GM12801 (cell line): Measurements from ENCODE around the gene TPO.

Experiments
- CTCF ChIP-seq: IDR thresholded peaks from one replicate; pipeline ENCODE4 v1.5.1; 2011; ENCODE audit warnings: control low read depth; ENCODE audit not compliant: insufficient read length; ENCODE audit errors: extremely low read depth

TPO gene

DNA sequence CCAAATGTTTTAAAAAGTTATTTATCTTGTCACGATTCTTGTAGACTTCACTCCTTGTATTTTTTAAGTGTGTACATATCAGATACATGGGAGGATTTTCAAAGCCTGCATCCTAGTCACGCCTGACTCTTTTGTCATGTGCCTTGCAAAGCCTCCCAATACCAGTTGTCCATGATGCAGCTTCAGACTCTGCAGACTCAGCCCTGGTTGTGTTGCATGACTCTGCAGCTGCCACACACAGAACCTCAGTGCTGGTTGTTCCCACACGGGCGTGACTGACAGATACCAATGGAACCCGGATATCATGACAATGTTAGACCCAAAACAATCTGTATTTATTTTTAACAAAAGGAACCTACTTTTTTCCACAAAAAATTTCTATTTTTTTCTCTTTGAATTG lies 38.2 kb downstream of the TPO start:
- no peak for TF ChIP-seq CTCF

GRCh38 chr2:1453561-1453960 lies 40.3 kb downstream of the TPO start:
- no peak for TF ChIP-seq CTCF

- no peak for TF ChIP-seq CTCF
Observed at GRCh38 chr2:1454346-1454745, 41.1 kb downstream of the TPO start.

DNA sequence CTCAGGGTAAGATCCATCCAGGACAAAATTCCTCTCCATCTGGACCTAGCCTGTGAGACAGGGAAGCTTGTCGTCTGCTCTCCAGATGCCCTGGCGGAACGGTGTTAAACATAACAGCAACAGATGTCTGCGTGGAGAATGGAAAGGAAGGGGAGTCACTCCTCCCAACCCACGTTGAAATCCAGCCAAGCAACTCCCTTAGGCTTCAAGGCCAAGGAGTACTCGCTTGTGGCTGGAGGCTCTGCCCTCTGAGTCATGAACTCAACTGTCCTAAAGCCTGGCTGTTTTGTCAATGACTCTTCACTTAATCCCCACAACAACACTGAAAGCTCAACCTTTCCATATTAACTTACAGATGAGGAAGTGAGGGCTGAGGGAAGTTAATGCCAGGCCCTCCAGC lies 42.2 kb downstream of the TPO start:
- no peak for TF ChIP-seq CTCF

DNA sequence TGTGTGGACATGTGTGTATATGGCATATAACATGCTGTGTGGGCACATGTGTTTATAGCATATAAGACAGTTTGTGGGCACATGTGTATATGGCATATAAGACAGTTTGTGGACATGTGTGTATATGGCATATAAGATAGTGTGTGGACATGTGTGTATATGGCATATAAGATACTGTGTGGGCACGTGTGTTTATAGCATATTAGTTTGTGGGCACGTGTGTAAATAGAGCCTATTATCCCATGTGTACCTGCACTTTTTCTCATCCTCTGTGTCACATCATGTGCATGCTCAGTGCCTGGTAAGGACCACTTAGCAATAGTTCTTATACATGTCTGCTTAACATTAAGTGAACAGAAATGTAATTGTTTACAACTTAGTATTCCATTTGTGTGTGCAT lies 45.2 kb downstream of the TPO start:
- TF ChIP-seq CTCF, result no peak

DNA sequence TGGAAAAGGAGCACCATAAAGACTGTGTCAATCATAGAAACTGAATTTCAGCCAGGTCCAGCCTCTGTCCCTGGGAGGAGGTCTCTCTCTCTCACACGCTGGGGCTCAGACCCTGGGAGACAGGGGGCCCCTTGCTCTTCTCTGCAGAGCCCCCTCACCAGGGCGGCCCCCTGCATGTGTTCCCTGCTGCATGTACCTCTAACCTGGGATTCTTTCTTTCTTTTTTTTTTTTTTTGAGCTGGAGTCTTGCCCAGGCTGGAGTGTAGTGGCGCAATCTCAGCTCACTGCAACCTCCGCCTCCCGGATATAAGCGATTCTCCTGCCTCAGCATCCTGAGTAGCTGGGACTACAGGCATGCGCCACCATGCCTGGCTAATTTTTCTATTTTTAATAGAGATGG lies 46.5 kb downstream of the TPO start:
- TF ChIP-seq CTCF, result no peak

DNA sequence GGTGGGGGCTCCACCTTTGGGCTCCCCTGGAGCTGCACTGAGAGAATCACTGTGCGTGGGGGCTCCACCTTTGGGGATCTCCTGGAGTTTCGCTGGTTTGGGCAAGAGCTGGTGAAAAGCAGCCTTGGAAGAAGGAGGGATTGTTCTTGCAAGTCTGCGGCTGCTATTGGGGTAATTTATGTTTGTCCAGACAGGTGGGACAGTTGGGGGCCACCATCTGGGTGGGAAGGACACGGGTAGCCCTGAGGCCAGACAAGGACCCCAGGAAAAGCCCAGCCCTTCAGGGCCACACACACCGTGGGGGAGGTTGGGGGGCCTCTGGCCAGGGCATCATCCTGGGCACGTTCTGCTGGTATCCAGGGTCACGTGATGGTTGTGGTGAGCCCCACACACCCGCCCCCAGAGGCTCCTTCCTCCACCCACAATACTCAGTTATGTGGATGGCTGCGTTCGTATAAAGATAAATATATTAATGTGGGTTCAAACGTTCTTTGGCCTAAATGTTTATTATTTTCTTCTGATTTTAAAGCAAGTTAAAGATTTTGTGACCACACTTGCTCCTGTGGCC lies 47.7 kb downstream of the TPO start:
- TF ChIP-seq CTCF, result no peak
